ENCODE measurements around the gene STK39.
"Not testable (repeated sequence)": the region's sequence is repeated elsewhere in the genome, so short reads cannot be mapped to it uniquely, and the experiment has no call there.

The STK39 gene

DNA sequence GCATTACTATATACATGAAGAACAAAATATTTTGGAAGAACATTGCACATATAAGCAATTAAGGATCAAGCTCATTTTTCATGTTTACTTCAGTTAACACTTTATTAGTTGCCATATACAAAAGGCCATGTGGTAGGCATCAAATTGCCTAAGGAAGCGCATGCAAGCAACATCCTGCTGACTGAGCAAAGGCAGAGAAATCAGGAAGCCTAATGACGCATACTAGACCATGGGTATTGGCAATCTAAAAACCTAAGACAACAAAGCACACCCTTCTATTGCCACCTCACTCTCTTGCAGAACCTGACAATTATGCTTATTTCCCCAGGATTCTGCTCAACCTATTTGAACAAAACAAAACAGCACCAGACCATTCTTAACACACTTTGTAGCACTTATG lies 171.9 kb downstream of the STK39 start:
- no peak for DNase-seq

DNA sequence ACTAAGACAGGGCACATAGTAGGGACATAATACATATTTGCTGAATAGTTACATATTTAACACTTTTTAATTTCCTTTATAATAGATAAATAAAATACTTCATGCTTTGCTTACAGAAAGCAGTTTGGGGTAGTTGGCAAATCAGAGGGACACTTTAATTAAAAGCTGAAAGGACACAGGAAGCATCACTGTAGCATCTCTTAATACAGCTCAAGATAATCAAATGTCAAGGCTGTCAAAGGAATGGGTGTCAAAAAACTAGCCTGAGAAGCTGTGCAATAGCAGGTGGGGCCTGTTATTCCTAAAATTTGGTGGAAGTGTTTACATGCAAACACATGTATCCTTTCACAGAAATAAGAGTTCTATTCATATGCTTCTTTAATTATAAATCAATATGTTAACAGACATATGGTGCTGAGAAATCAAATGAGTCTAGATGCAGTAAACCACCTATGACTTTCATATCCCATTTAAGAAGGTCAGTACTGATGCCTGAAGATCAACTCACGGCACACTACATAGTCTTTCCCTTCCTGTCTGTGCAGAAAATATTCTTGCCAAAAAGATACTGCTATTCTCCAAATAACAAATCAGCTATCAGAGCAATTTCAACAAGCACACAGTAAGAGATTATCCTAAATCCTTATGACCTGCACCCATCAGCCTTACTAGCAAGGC lies 174.6 kb downstream of the STK39 start:
- DNase-seq, result no peak

DNA sequence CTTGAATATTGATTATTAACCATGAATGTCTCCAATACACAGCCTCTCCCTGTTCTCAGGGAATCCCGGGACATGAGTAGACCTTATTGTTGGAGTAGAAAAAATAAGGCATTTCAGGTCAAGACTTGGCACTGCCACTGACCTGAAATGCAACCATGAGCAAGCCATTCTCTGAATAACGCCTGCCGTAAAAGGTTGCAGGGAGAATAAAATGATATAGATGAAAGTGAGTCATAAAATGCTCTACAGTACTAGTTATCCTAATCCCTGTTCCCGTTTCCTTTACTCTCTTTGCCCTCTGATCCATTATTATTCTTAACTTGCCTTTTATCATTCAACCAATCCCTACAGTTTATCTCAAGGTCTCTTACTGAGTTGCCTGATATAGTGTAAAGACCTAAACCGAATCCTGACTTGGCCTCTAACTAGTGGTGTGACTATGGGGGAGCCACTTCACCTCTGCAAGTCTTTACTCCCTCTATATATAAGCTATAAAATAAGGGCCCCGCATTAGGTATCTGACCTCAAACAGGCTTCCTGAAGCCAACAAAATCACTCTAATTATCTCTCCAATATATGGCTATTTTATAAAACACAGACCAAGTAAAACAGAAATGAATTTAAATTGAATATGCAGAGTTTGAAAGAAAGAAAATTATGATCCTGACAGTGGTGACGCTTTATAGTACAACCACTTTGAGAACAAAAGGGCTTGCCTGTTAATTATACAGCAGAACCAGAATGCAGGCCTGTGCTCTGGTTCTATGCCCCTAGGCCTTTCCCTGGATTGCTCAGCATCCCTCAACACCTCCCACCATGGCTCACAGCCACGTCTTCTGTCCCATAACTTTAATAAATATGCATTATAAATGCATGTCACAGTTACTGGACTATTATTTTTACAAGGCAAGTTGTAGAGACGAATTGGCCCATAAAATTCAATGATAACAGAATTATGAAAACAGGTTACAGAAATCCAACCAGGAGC lies 183.1 kb downstream of the STK39 start:
- no peak for DNase-seq

DNA sequence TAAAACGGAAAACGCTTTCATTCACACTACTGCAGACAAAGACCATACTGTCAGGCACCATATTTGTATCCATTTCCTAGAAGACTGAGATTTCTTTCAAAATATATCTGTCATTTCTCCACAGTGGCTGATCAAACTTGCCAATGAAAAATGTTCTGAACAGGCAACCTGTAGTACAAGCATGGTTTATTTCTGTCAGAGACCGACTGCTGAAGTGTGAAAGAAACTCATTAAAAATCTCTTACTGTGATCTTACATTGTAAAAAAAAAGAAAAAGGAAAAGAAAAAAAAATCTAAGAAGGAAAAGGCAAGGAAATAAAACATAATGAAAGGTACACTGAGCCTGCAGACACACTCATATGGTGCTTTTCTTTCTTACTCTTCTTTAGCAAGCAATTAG lies 184.5 kb downstream of the STK39 start:
- no peak for DNase-seq

DNA sequence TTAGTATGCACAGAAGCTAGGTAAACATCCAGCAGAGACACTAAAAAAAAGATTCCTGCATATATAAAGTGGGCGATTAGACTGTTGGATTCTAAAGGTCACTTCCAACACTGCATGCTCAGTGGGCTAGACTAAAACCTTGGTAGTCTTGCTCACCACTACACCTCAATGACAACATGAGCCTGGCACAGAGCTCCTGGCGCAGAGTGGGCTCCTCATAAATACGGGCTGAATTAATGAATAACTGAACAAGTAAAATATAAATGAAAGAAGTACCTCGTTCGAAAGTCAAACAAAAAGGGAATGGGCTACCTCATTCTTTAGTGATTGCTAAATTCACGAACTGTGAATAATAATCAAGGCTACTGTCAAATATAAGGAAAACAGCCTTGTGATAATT lies 185.3 kb downstream of the STK39 start:
- no peak for DNase-seq

DNA sequence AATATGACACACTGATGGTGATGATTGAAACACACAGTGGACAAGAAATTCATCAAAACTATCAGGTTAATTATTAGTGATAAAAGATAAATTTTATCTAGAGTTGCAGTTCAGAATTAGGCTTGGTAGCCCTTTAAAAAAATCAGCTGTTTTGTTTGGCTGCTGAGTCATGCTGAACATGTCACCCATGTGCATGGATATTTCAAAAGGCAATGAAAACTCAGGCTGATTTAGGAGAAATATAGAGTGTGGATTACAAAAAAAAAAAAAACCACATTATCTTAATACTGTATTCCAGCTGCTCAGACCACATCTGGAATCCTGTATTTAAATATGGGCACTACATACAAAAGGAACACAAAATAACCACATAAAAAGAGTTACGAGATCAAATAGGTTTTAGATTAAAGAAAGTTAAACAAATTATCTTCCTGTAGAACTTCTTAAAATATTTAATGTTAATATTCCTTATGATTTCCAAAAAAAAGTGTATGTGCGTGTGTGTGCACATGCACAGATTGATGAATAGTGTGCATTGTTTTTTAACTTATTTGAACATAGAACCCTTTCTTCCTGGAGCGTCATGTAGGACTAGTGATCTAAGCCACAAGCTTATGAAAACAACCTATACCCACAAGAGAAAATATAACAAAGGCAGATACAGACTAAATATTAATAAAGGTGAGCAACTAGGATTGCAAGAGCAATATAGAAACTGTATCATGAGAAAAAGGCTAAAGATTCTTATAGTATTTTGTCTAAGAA lies 186.2 kb downstream of the STK39 start:
- no peak for DNase-seq

DNA sequence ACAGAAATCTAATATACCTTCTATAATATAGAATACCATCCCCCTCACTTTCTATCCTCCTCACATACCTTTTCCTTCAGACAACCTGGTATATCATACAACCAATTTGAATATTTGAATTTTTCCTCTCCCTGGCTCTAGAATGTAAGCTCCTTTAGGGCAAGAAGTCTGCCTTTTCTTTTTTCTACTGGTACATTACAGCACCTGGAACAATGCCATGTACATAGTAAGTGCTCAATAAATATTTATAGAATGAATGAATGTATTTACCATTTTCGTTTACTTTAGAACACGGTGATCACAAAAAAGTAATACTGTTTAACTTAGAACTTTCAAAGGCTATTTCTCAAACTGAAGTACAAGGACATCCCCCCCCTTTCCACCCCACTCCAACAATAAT lies 187.6 kb downstream of the STK39 start:
- no peak for DNase-seq

DNA sequence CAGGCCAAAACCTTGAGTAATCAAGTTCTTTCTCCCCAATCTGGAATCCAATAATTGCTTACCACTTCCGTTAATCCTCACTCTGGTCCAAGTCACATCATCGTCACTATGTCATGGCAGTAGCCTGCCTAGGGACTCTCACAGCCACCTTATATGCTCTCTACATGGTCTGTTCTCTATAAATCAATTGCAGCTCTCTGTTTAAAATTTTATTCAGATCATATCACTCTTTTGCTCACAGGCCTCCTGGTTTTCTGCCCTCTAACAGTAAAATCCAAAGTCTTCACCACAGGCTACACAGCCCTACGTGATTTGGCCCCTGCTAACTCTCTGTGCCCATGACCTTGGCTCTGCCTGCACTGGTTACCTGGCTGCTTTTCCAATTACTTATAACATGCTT lies 188.7 kb downstream of the STK39 start:
- DNase-seq, result no peak

DNA sequence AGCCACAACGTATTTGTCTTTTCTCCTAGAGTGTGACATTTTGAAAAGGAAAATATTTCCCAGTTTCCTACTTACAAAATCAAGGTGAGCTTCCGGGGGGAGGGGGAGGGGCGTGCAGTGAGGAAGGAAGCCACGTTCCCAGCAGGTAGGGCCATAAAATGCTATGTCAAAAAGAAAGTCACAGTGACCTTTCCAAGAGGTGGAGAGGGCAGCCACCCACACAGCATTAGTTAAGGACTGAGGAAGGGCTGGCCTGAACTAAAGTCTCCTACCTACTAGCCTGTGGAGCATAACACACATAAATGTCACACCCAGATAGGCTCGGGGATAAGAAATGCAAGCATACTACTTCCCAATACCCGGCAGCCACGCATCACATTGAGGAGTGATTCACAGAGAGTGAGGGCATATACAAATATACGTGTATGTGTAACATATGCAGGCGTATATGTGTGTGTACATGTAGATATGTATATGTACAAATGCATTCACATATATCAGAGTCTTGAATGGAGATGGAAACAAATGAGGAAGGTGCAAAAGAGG lies 191.1 kb downstream of the STK39 start:
- DNase-seq, result no peak

DNA sequence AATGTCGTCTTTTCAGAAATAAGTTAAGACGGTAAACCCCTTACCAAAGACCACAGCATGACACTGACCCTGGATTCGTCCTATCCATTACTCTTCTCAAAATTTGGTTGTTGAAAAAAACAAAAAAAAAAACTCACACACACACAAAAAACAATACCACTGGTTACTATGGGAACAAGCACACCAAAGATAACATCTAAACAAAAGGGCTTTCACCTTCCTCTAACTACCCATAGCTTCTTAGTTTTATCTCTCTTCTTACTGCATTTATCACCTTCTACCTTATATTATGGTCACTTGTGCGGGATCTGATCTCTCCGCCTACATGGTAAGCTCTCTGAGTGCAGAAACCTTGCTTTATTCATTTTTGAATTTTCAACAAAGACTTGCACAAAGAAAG lies 192.7 kb downstream of the STK39 start:
- no peak for DNase-seq

DNA sequence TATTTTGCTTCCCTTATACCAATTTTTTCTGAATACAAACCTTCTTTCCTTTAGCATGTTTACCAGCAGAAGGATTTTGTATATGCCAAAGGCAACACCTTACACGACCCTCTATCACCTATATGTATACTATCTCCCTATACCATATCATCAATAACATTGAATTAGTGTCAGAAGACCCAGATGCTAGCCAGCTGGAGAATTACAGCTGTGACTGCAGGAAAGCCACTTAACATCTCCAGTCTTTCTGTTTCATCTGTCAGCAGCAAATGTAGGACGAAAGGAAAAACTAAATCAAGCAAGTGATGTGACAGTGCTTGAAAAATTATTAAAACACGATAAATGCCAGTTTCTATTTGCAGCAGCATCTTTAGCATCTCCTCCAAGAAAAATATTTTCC lies 193.7 kb downstream of the STK39 start:
- DNase-seq, result no peak

DNA sequence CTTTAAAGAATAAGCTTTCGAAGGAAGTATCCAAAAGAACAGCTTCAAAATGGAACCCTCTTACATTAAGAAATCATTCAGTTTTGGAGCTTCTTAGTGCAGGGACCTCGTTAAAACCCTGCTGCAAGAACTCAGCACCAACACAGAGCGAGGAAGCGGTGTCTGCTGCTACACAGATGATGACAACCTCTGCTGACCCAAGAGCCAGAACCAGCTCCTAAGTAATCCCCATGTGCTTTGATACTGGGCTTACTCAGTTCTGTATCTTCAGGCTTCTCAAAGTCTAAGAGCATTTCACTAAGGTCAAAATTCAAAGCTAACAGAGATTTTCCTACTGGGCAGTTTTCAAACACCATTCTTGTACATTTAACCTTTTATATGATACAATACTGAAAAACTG lies 194.6 kb downstream of the STK39 start:
- no peak for DNase-seq

DNA sequence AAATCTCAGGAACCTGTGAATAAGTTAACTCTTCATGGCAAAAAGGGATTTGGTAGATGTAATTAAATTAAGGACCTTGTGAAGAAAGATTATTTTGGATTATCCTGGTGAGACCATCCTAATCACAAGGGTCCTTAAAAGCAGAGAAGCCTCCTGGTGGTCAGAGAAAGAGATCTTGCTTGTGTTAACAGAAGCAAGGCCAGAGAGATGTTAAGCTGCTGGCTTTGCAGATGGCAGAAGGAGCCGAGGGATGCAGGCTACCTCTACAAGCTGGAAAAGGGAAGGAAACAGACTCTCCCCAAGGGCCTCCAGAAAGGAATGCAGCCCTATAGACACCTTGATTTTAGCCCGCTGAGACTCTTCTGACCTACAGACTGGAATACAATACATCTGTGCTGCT lies 197.0 kb downstream of the STK39 start:
- no peak for DNase-seq

DNA sequence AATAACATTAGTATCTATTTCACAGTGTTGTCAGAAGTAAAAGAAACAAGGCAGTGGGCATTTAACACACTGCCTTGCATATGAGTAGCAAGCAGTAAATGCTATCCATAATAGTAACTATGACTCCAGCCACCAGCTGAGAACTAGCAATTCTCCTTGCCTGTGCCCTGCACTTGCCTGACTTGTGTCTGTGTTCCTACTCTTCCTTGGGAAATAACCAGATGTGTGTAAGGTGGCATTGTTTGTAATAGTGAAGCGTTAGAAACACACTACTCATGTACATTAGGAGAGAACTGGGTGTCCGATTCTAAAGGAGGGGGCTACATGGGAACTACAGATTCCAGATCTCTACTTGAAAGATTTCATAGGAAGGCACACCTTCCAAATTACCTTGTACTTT lies 197.8 kb downstream of the STK39 start:
- no peak for DNase-seq

DNA sequence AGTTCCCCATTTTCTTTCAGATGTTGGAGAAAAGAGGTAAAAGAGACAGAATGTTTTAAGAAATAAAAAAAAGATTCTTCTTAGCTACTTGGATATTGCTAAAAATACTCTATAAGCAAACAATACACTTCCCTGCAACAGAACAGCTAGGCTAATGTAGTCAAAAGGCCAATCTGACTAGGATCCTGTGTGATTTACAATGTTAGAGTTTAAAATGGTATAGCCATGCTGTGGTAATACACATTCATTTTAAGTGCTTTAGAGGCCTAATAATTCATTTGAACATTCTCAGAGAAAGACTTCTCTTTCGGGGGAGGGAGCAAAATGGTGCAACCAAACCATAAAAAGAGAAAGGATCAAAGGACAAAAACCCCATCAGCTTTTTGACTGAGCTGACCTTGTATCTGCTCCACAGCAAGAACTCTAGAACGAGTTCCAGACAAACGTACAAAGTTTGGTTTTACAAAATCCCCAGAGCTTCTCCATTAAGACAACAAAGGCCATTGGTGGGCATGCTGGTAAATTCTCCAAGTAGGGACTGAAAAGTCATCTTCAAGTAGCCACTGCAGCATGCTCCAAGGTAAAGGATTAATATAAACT lies 200.2 kb downstream of the STK39 start:
- DNase-seq, result no peak

DNA sequence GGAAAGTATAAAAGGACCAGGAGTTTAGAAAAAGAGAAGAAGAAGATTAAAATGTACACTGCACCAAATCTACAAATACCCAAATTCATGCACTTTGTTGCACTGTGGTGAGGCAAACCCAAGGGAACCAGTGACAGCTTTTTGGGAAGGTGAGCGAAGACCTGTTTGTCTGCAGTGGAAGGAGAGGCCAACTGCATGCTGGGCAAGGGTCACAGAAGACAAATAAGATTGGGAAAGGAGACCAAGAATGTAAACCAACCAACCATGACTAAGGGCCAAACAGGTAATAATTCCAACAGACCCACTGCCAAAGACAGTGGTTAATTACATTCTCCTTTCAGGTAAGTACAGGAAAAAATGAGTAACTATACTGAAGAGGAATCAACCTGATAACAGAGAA lies 202.8 kb downstream of the STK39 start:
- no peak for DNase-seq

DNA sequence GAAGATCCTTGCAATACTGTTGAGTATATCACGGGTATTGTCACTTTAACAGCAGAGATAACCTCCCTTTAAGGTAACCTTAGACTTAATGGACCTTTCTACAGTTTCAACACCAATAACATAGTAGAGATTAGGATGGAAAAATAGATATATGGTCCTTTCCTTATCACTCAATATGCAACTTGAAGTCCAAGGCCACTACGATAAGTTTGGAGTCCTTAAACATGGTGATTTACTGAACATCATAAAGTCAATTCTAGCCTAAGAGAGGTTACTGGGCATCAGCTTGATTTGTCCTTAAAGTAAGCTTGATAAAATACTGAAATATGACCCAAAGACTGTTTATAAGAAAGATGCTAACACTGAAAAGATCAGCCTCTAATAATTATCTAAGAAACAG lies 203.2 kb downstream of the STK39 start:
- no peak for DNase-seq

DNA sequence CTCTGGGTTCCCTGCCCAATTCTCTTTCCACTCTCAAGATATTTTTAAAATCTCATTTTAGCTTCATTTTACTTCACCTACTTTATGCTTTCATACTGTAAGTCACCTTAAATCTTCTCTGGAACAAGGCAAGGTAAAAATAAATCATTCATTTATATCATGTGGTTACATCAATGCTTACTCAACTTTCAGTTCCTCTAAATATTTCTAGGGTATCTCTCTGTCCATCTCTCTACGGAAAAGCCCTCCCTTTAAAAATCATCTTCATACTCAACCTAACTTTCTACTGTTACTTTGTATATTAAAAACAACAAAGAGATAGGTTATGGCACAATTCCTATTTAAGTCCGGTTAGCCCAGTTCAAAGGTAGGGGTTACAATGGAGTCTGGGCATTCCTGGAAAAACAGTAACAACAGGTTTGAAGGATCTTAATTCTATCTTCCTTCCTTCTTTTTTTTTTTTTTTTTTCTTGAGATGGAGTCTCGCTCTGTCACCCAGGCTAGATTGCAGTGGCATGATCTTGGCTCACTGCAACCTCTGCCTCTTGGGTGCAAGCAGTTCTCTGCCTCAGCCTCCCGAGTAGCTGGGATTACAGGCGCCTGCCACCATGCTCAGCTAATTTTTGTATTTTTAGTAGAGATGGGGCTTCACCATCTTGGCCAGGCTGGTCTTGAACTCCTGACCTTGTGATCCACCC lies 205.1 kb downstream of the STK39 start:
- DNase-seq, result not testable (repeated sequence)

DNA sequence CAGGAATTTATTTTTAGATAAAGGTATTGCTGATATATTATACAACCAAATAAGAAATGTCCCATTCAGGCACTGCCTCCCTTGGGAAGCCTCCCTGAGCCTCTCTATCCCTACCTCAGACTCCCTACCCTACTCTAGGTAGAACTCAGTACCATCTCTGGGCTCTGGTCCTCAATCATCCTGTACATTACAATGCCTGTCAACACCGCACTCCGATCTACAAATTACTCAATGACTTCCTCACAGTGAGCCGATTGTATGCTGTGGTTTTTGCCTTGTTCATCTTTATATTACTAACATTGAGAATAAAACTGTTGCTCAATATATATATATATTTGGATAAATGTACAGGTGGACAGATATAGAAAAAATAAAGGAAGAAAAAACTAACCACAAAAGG lies 207.5 kb downstream of the STK39 start:
- DNase-seq, result no peak

DNA sequence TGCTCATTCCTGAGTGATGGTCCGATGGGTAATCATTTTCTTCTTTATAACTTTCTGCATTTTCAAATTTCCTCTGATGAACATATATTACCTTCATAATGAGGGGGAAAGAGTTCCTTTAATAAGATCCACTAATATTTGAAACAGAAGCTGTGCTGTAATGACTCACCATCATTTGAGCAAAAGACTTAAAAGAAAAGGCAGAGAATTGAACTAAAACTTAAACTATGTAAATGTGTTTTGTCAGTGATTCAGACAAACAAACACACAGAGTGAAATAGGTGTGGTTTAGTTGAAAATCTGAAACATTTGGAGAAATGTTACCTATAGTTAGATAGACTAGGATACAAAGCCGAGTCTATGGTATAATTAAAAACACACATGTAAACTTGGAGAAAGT lies 209.6 kb downstream of the STK39 start:
- DNase-seq, result no peak

DNA sequence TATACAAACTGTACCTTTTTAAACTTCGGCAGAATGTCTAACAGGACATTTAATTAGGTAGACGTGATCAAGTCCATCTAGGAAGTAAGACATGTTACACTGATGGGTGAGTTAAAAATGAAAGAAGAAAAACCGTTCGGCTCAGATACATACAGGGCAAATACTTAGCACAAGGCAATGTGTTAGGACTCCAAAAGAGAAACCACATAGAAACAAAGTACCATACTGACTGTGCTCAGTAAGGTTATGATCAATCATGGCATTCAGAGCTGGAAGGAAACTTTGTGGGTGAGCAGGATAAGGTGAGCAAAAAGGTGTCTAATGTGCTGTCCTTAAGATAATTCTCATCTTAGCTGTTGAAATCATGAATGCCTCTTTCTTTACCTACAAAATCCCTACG lies 211.9 kb downstream of the STK39 start:
- DNase-seq, result no peak

DNA sequence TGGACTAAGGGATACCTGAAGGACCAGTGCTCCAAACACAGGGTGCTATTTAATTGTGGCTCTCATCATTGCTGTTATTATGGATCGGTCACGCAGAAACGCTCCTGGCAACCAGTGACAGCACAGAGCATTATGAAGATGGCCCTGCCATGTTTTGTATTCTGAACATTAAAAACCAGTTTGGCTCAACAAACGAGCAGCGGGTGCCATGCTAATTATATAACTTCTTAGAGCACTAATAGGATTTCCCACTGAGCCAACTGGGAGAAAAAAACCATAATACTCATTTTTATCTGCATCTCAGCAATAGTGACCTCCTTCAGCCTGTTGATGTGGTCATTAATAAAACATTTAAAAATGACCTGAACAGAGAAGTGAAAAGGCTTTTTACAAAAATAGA lies 212.8 kb downstream of the STK39 start:
- no peak for DNase-seq
